Endodermal cell (in vitro differentiated cells): ENCODE measurements around the gene MEFV. TPM values are rescaled to one million over a fixed set of nuclear protein-coding genes. Genes with fewer than 3 reads are reported as not detected.

Experiments
- DNase-seq: peaks from one replicate; pipeline ENCODE4 v3.0.0-alpha.2; 2017
- H3K27ac ChIP-seq: 2 replicates; pipeline ENCODE4 v1.5.1; 2013; ENCODE audit warnings: mild to moderate bottlenecking, low read depth, low read length, moderate library complexity
- H3K27me3 ChIP-seq: 2 replicates; pipeline ENCODE4 v1.6.1; 2013; ENCODE audit warnings: mild to moderate bottlenecking, low read length, moderate library complexity; ENCODE audit not compliant: insufficient read depth, control insufficient read depth, poor library complexity, severe bottlenecking
- H3K36me3 ChIP-seq: 2 replicates; pipeline ENCODE4 v1.7.0; 2013; ENCODE audit warnings: mild to moderate bottlenecking, low read length, moderate library complexity; ENCODE audit not compliant: control insufficient read depth, insufficient read depth
- H3K4me1 ChIP-seq: one replicate; pipeline ENCODE4 v1.7.0; 2013; ENCODE audit warnings: low read length; ENCODE audit not compliant: control insufficient read depth, insufficient read depth
- H3K4me3 ChIP-seq: 2 replicates; pipeline ENCODE4 v1.5.1; 2013; ENCODE audit warnings: mild to moderate bottlenecking, low read length, moderate library complexity
- H3K9ac ChIP-seq: 2 replicates; pipeline ENCODE4 v1.6.1; 2013; ENCODE audit warnings: mild to moderate bottlenecking, low read length, moderate library complexity; ENCODE audit not compliant: poor library complexity, severe bottlenecking; ENCODE audit errors: extremely low read depth
- H3K9me3 ChIP-seq: 2 replicates; pipeline ENCODE4 v1.6.1; 2013; ENCODE audit warnings: mild to moderate bottlenecking, low read length, moderate library complexity; ENCODE audit not compliant: control insufficient read depth
- H3K27ac Mint-ChIP-seq: 2 replicates; pipeline ENCODE4 v1.8.0; 2020; ENCODE audit warnings: mixed read lengths
- H3K27me3 Mint-ChIP-seq: 2 replicates; pipeline ENCODE4 v1.8.0; 2021; ENCODE audit warnings: mild to moderate bottlenecking, mixed read lengths; ENCODE audit not compliant: insufficient read depth
- H3K36me3 Mint-ChIP-seq: 2 replicates; pipeline ENCODE4 v1.8.0; 2020; ENCODE audit warnings: low read depth, mixed read lengths
- H3K4me1 Mint-ChIP-seq: 2 replicates; pipeline ENCODE4 v1.8.0; 2020; ENCODE audit warnings: mixed read lengths
- H3K4me3 Mint-ChIP-seq: 2 replicates; pipeline ENCODE4 v1.8.0; 2020; ENCODE audit warnings: mild to moderate bottlenecking, moderate library complexity, mixed read lengths
- H3K9me3 Mint-ChIP-seq: 2 replicates; pipeline ENCODE4 v1.8.0; 2020; ENCODE audit warnings: mild to moderate bottlenecking, mixed read lengths
- WGBS, 2 experiments: methylation state at CpG; one replicate each; pipeline versions ENCODE4 v1.1.5 to v1.1.7; 2013; ENCODE audit warnings: missing lambda C conversion rate in 2 of 2, mixed read lengths in 1 of 2; ENCODE audit not compliant: insufficient coverage in 1 of 2, insufficient read length in 1 of 2; 5-methylcytosine and 5-hydroxymethylcytosine counted together
- total RNA-seq, 2 donors: library from RNA; stranded (reverse); fragmentation: NEBNext Ultra II Directional in 1 of 2; extraction: Animal tissue kit (Norgen Biotek cat#: 25700) in 1 of 2; gene quantifications; 2 replicates in 1 of 2; 3 replicates in 1 of 2; pipeline ENCODE4 v1.2.1, GENCODE V29; 2021
- TF ChIP-seq, protein P1 (sequence below): fragments of 200-600 bp; sonication (generic); conservative IDR thresholded peaks from 2 replicates; pipeline ENCODE4 v1.5.0; 2021; ENCODE audit warnings: antibody characterized with exemption, mild to moderate bottlenecking

The MEFV gene
- total RNA-seq, 2 donors from 2014 or later: not detected

DNA sequence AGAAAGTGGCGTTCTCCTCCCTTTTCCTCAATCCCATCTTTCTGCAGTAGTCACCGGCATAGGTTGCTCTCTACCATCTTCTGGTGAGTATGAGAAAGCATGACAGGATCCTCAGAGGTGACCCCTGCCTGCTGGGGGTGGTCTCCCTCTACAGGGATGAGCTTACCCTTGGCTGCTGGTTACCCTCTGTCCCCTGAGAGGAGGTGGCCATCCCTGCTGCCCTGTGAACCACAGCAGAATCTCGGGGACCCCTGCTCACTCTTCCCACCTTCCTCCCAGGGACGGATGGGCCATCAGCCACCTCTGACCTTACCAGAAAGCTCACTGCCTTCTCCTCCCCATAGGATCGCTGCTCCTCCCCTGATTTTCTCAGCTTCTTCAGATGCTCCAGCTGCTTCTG lies 7.8 kb downstream of the MEFV start:
- peaks cover 32% of the 10 kb centered on the region for H3K27me3 Mint-ChIP-seq
- no peaks in the 10 kb centered on the region for H3K4me1 ChIP-seq
- no peak for DNase-seq
- WGBS, 2 experiments: 81 to 83% methylated on average over 2 to 5 of the region's 5 CpGs
- no peak overlapping the region for H3K4me3 ChIP-seq
- TF ChIP-seq, protein P1, sequence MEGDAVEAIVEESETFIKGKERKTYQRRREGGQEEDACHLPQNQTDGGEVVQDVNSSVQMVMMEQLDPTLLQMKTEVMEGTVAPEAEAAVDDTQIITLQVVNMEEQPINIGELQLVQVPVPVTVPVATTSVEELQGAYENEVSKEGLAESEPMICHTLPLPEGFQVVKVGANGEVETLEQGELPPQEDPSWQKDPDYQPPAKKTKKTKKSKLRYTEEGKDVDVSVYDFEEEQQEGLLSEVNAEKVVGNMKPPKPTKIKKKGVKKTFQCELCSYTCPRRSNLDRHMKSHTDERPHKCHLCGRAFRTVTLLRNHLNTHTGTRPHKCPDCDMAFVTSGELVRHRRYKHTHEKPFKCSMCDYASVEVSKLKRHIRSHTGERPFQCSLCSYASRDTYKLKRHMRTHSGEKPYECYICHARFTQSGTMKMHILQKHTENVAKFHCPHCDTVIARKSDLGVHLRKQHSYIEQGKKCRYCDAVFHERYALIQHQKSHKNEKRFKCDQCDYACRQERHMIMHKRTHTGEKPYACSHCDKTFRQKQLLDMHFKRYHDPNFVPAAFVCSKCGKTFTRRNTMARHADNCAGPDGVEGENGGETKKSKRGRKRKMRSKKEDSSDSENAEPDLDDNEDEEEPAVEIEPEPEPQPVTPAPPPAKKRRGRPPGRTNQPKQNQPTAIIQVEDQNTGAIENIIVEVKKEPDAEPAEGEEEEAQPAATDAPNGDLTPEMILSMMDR: no peak
- H3K4me3 Mint-ChIP-seq: no peak overlapping the region
- H3K9me3 ChIP-seq: no peaks in the 10 kb centered on the region
- no peaks in the 10 kb centered on the region for H3K4me1 Mint-ChIP-seq
- no peaks in the 10 kb centered on the region for H3K36me3 ChIP-seq
- H3K9ac ChIP-seq: no peak overlapping the region
- H3K36me3 Mint-ChIP-seq: no peaks in the 10 kb centered on the region
- H3K27ac ChIP-seq: no peak overlapping the region
- peaks cover 9% of the 10 kb centered on the region for H3K9me3 Mint-ChIP-seq
- H3K27me3 ChIP-seq: peaks cover 11% of the 10 kb centered on the region
- no peak overlapping the region for H3K27ac Mint-ChIP-seq

DNA sequence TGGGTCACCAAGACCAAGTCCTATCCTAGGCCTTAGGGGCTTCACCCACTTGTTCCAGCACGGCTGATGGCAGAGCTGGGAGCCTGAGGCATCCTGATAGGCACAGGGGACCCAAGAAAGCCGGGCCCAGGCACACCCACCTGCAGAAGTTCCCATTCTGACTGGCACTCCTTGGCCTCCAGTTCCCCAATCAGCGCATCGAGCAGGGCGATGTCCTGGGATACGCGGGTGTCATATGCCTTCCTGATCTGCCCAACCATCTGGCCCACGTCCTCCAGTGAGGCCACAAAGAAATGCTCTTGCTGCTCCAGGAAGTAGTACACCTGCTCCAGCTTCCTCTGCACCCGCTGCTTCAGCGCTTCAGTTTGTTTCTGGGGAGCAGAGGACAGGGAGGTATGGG lies 9.6 kb downstream of the MEFV start:
- no peaks in the 10 kb centered on the region for H3K36me3 Mint-ChIP-seq
- 88 to 93% methylated on average over 7 to 10 of the region's 10 CpGs for WGBS, 2 experiments
- Histone ChIP-seq H3K9me3 (no peaks in the 10 kb centered on the region), H3K27me3 (peaks cover 11% of the 10 kb centered on the region), H3K4me1 (no peaks in the 10 kb centered on the region), H3K9ac (no peak overlapping the region), H3K27ac (no peak overlapping the region), H3K36me3 (no peaks in the 10 kb centered on the region), H3K4me3 (no peak overlapping the region)
- TF ChIP-seq, protein P1: no peak
- no peak for DNase-seq
- H3K9me3 Mint-ChIP-seq: peaks cover 9% of the 10 kb centered on the region
- no peak overlapping the region for H3K27ac Mint-ChIP-seq
- H3K4me3 Mint-ChIP-seq: no peak overlapping the region
- peaks cover 35% of the 10 kb centered on the region for H3K27me3 Mint-ChIP-seq
- H3K4me1 Mint-ChIP-seq: no peaks in the 10 kb centered on the region

DNA sequence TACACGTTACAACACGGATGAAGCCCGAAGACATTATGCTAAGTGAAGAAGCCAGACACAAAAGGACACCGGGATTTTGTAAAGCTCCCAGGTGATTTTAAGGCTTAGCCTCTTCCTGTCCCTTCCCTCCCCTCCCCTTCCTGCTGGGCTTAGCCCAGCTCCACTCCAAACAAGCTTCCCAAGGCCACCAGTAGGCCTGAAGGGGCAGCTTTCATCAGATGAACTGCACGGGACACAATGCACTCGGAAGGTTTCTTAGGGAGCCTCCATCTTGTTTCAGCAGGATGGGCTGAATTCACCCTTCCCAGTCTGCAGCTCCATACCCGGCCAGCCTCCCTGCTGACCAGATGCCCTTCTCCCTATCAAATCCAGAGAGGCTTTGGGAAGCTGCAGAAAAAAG lies 10.4 kb downstream of the MEFV start:
- Histone ChIP-seq H3K9me3 (no peaks in the 10 kb centered on the region), H3K4me3 (no peak overlapping the region), H3K4me1 (no peaks in the 10 kb centered on the region), H3K27me3 (peaks cover 16% of the 10 kb centered on the region), H3K27ac (no peak overlapping the region), H3K36me3 (no peaks in the 10 kb centered on the region), H3K9ac (no peak overlapping the region)
- Mint-ChIP-seq H3K4me3 (no peak overlapping the region), H3K9me3 (peaks cover 3% of the 10 kb centered on the region), H3K36me3 (no peaks in the 10 kb centered on the region), H3K27ac (no peak overlapping the region), H3K4me1 (no peaks in the 10 kb centered on the region), H3K27me3 (peaks cover 37% of the 10 kb centered on the region)
- TF ChIP-seq, protein P1: no peak
- DNase-seq: no peak
- 78 to 85% methylated on average over 7 of the region's 7 CpGs for WGBS, 2 experiments
